ENCODE data around the gene TBC1D23. TPM values are rescaled to one million over a fixed set of nuclear protein-coding genes. Genes with fewer than 3 reads are reported as not detected.

TBC1D23 gene
- total RNA-seq, 1 experiment from 2014 or later = 45.2 TPM

DNA sequence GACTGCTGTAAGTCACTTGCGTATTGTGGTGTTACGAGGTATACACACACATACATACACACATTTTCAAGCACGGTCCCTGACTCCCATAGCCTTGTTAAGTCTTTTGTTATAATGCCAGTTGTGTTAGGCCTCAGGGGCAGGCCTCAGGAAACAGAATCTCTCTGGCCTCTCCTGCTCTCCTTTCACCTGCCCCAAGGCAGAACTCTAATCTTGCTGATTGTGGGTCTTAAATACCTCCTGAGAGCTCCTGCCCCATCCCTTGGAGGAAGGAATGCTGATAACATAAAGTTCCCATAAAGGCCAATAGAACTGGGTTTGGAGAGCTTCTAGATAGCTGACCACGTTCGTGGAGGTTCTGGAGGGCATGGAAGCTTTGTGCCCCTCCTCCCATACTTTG is 69.9 kb downstream of the TBC1D23 start:
- Histone ChIP-seq H3K4me1 (peaks cover 13% of the 10 kb centered on the region), H3K4me3 (ENCODE audit: low read depth, low read length) (no peak overlapping the region), H3K27me3 (replicated peaks; ENCODE audit: control insufficient read depth, insufficient read depth, low read length) (no peaks in the 10 kb centered on the region), H3K36me3 (ENCODE audit: control insufficient read depth, insufficient read depth, low read length) (no peaks in the 10 kb centered on the region), H3K9me3 (no peaks in the 10 kb centered on the region)
- TF ChIP-seq, protein P1, sequence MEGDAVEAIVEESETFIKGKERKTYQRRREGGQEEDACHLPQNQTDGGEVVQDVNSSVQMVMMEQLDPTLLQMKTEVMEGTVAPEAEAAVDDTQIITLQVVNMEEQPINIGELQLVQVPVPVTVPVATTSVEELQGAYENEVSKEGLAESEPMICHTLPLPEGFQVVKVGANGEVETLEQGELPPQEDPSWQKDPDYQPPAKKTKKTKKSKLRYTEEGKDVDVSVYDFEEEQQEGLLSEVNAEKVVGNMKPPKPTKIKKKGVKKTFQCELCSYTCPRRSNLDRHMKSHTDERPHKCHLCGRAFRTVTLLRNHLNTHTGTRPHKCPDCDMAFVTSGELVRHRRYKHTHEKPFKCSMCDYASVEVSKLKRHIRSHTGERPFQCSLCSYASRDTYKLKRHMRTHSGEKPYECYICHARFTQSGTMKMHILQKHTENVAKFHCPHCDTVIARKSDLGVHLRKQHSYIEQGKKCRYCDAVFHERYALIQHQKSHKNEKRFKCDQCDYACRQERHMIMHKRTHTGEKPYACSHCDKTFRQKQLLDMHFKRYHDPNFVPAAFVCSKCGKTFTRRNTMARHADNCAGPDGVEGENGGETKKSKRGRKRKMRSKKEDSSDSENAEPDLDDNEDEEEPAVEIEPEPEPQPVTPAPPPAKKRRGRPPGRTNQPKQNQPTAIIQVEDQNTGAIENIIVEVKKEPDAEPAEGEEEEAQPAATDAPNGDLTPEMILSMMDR (IDR thresholded peaks at IDR 0.05; ENCODE audit: insufficient read depth in 1 of 2, low read depth in 1 of 2, low read length in 1 of 2, severe bottlenecking in 1 of 2, unreplicated experiment in 1 of 2) = no peak
- H3K27ac Mint-ChIP-seq (ENCODE audit: unreplicated experiment) = no peak overlapping the region
- no peaks in the 10 kb centered on the region for H3K27me3 Mint-ChIP-seq (ENCODE audit: insufficient read depth, unreplicated experiment)
- peaks cover 29% of the 10 kb centered on the region for H3K36me3 Mint-ChIP-seq (ENCODE audit: insufficient read depth, unreplicated experiment)
- CTCF ChIA-PET = interaction anchor here (0.6 kb wide), 1 partner anchor 250 kb away, joined by 3 read pairs; no protein-coding TSS in a partner anchor
- POLR2A ChIA-PET = no interaction called here
- H3K4me1 Mint-ChIP-seq (ENCODE audit: low read depth, unreplicated experiment) = peaks cover 17% of the 10 kb centered on the region
- H3K4me3 Mint-ChIP-seq (ENCODE audit: unreplicated experiment) = no peak overlapping the region
- no TSS peak for BruUV-seq (replicated peaks)
- H3K9me3 Mint-ChIP-seq (ENCODE audit: unreplicated experiment) = no peaks in the 10 kb centered on the region
- intact Hi-C loops (cut with micrococcal nuclease; ENCODE audit: unreplicated experiment) = no loop called here
- peak; percentile 11 to 45 for DNase-seq

DNA sequence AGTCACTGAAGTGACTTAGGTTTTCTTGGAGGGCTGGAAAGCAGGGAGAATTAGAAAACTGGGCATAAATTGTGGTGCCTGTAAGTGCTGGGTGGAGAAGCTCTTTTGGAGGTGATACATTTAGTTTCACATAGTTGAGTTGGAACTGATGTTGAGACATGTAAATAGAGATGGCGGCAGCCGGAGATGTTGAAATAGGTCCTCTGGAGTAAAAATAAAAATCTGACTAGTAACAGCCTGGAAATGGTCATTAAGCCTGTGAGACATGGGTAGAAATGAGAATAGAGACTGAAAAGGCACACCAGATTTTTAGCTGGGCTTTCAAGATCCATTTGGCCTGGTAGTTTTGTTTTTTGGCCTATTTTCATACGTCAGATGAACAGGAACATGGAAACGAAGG is 70.9 kb downstream of the TBC1D23 start:
- H3K9me3 Mint-ChIP-seq (ENCODE audit: unreplicated experiment) = no peaks in the 10 kb centered on the region
- intact Hi-C loops (cut with micrococcal nuclease; ENCODE audit: unreplicated experiment) = no loop called here

DNA sequence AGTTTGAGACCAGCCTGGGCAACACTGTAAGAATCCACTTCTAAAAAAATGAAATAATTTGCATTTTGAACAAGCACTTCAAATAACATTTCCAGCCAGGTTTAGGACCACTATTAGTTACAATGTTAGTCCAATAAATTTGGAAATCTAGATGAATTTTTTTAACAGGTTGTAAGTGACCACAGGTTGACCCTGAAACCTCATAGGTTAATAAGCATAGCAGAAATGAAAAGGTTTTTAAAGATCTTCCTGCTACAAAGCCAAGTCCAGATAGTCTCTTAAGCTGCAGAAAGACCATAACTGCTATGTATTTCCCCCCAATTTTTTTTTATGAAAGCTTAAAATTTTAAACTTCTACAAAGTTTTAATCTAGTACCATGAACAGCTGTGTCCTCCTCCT is 72.3 kb downstream of the TBC1D23 start:
- peaks cover 22% of the 10 kb centered on the region for H3K4me1 Mint-ChIP-seq (ENCODE audit: low read depth, unreplicated experiment)
- intact Hi-C loops (cut with micrococcal nuclease; ENCODE audit: unreplicated experiment) = no loop called here
- ChIA-PET CTCF (interaction anchor here (0.6 kb wide), 1 partner anchor 264 kb away, joined by 3 read pairs; no protein-coding TSS in a partner anchor), POLR2A (interaction anchor here (0.6 kb wide), 1 partner anchor 50 kb away, joined by 5 read pairs; no protein-coding TSS in a partner anchor)
- Histone ChIP-seq H3K9me3 (no peaks in the 10 kb centered on the region), H3K27me3 (replicated peaks; ENCODE audit: control insufficient read depth, insufficient read depth, low read length) (no peaks in the 10 kb centered on the region), H3K4me3 (ENCODE audit: low read depth, low read length) (no peak overlapping the region), H3K36me3 (ENCODE audit: control insufficient read depth, insufficient read depth, low read length) (no peaks in the 10 kb centered on the region), H3K4me1 (peaks cover 19% of the 10 kb centered on the region)
- no peaks in the 10 kb centered on the region for H3K27me3 Mint-ChIP-seq (ENCODE audit: insufficient read depth, unreplicated experiment)
- DNase-seq = no peak
- H3K9me3 Mint-ChIP-seq (ENCODE audit: unreplicated experiment) = no peaks in the 10 kb centered on the region
- H3K27ac Mint-ChIP-seq (ENCODE audit: unreplicated experiment) = no peak overlapping the region
- peaks cover 18% of the 10 kb centered on the region for H3K36me3 Mint-ChIP-seq (ENCODE audit: insufficient read depth, unreplicated experiment)
- TF ChIP-seq, protein P1 (IDR thresholded peaks at IDR 0.05; ENCODE audit: insufficient read depth in 1 of 2, low read depth in 1 of 2, low read length in 1 of 2, severe bottlenecking in 1 of 2, unreplicated experiment in 1 of 2) = no peak
- no TSS peak for BruUV-seq (replicated peaks)
- H3K4me3 Mint-ChIP-seq (ENCODE audit: unreplicated experiment) = no peak overlapping the region

More for the DNA sequence above, 70.9 kb downstream of the TBC1D23 start:
- no peak overlapping the region for H3K4me3 ChIP-seq (ENCODE audit: low read depth, low read length)
- ChIA-PET POLR2A (no interaction called here), CTCF (no interaction called here)
- H3K27me3 Mint-ChIP-seq (ENCODE audit: insufficient read depth, unreplicated experiment) = no peaks in the 10 kb centered on the region
- H3K36me3 Mint-ChIP-seq (ENCODE audit: insufficient read depth, unreplicated experiment) = peaks cover 28% of the 10 kb centered on the region
- no peak overlapping the region for H3K4me3 Mint-ChIP-seq (ENCODE audit: unreplicated experiment)
- DNase-seq = no peak
- H3K27me3 ChIP-seq (replicated peaks; ENCODE audit: control insufficient read depth, insufficient read depth, low read length) = no peaks in the 10 kb centered on the region
- peaks cover 22% of the 10 kb centered on the region for H3K4me1 Mint-ChIP-seq (ENCODE audit: low read depth, unreplicated experiment)
- no TSS peak for BruUV-seq (replicated peaks)
- no peak overlapping the region for H3K27ac Mint-ChIP-seq (ENCODE audit: unreplicated experiment)
- TF ChIP-seq, protein P1 (IDR thresholded peaks at IDR 0.05; ENCODE audit: insufficient read depth in 1 of 2, low read depth in 1 of 2, low read length in 1 of 2, severe bottlenecking in 1 of 2, unreplicated experiment in 1 of 2) = no peak
- H3K36me3 ChIP-seq (ENCODE audit: control insufficient read depth, insufficient read depth, low read length) = no peaks in the 10 kb centered on the region
- peaks cover 19% of the 10 kb centered on the region for H3K4me1 ChIP-seq
- no peaks in the 10 kb centered on the region for H3K9me3 ChIP-seq
